ENCODE measurements around the gene PI4KA.
"Not testable (repeated sequence)": the region's sequence is repeated elsewhere in the genome, so short reads cannot be mapped to it uniquely, and the experiment has no call there.

PI4KA gene

DNA sequence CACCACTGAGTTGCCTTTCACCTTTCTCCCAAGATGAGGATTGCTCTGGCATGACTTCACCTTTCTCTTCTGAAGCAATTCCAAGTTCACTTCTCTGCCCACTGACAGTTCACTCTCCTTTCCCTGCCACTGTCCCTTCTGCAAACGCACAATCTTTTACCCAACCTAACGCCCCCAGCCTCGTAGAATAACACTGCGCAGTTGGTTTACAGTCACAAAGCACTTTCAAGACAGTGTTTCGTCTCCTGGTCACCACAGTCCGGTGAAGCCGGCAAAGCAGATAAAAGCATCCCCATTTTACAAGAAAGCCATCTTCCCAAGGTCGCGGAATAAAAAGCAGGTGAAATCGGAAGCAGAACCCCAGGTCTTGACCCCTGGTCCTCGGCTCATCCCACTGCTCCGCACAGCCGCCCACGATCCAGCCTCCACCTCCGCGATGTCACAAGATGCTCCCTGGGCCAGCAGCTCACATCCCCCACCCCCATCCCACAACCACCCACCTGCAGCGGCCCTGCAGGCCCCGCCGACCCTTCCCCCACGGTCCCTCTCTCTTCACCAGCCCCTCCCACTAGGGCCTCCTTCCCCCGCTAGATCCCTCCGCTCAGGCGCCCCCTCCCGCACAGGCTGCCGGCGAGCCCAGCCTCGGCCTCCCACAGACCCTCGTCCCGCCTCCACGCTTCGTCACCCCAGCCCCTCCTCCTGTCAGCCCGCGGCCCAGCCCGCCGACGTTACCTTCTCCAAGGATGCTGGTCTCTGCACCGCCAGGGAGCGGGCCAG is 585 bp downstream of the PI4KA start:
- FAIRE-seq = peak; percentile 30
- TF ChIP-seq TAF1 (IDR thresholded peaks at IDR 0.05; ENCODE audit: borderline replicate concordance, low read depth, low read length) (no peak), POLR2A (IDR thresholded peaks at IDR 0.05; ENCODE audit: low read depth, low read length) (no peak), POLR2AphosphoS5 (IDR thresholded peaks at IDR 0.05; ENCODE audit: low read depth, low read length) (no peak)
- peak; percentile 78 for DNase-seq (ENCODE audit: insufficient read length)

GRCh38 chr22:20857247-20857643 is 1.4 kb downstream of the PI4KA start:
- DNase-seq (ENCODE audit: insufficient read length) (no peak), FAIRE-seq (no peak)
- no peak for TF ChIP-seq TAF1 (IDR thresholded peaks at IDR 0.05; ENCODE audit: borderline replicate concordance, low read depth, low read length)
- TF ChIP-seq POLR2A (IDR thresholded peaks at IDR 0.05; ENCODE audit: low read depth, low read length) = no peak
- no peak for TF ChIP-seq POLR2AphosphoS5 (IDR thresholded peaks at IDR 0.05; ENCODE audit: low read depth, low read length)

GRCh38 chr22:20853236-20853660 is 5.4 kb downstream of the PI4KA start:
- FAIRE-seq = no peak
- no peak for DNase-seq (ENCODE audit: insufficient read length)
- TF ChIP-seq POLR2A (IDR thresholded peaks at IDR 0.05; ENCODE audit: low read depth, low read length) (no peak), TAF1 (IDR thresholded peaks at IDR 0.05; ENCODE audit: borderline replicate concordance, low read depth, low read length) (no peak), POLR2AphosphoS5 (IDR thresholded peaks at IDR 0.05; ENCODE audit: low read depth, low read length) (no peak)

DNA sequence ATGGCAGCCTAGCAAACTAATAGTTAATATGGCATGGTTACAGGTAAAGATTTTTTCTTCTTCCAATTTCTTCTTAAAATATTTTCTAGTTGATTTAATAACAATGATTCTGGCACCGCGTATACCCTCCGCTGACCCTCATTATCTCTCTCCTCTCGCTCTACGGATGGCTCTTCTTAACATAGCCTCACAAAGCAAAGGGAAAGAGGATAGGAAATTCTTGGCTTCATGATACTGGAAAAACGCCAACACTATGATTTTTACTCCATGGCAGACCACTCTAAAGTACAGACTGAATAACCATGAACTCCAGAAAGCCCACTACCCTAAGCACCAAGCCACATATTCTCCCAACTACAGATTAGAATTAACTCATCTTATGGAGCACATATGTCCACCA is 6.1 kb downstream of the PI4KA start:
- DNase-seq (ENCODE audit: insufficient read length) (no peak), FAIRE-seq (no peak)
- TF ChIP-seq POLR2A (IDR thresholded peaks at IDR 0.05; ENCODE audit: low read depth, low read length) (no peak), POLR2AphosphoS5 (IDR thresholded peaks at IDR 0.05; ENCODE audit: low read depth, low read length) (no peak), TAF1 (IDR thresholded peaks at IDR 0.05; ENCODE audit: borderline replicate concordance, low read depth, low read length) (no peak)

GRCh38 chr22:20852076-20852475 is 6.5 kb downstream of the PI4KA start:
- FAIRE-seq = no peak

DNA sequence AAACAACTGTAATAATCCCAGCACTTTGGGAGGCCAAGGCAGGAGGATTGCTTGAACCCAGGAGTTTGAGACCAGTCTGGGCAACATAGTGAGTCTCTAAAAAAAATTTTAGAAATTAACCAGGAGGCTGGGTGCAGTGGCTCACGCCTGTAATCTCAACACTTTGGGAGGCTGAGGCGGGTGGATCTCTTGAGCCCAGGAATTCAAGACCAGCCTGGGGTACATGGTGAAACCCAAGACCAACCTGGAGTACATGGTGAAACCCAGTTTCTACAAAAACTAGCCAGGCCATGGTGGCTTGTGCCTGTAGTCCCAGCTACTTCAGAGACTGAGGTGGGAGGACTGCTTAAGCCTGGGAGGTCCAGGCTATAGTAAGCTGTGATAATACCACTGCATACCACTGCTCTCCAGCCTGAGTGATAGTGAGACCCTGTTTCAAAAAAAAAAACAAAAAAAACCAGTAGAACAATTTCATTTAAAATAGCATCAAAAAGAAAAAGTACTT is 11.2 kb downstream of the PI4KA start:
- DNase-seq (ENCODE audit: insufficient read length) = no peak
- TF ChIP-seq POLR2AphosphoS5 (IDR thresholded peaks at IDR 0.05; ENCODE audit: low read depth, low read length) (no peak), TAF1 (IDR thresholded peaks at IDR 0.05; ENCODE audit: borderline replicate concordance, low read depth, low read length) (no peak), POLR2A (IDR thresholded peaks at IDR 0.05; ENCODE audit: low read depth, low read length) (no peak)
- FAIRE-seq = no peak

More at GRCh38 chr22:20852076-20852475, 6.5 kb downstream of the PI4KA start:
- no peak for DNase-seq (ENCODE audit: insufficient read length)
- no peak for TF ChIP-seq POLR2A (IDR thresholded peaks at IDR 0.05; ENCODE audit: low read depth, low read length)
- no peak for TF ChIP-seq POLR2AphosphoS5 (IDR thresholded peaks at IDR 0.05; ENCODE audit: low read depth, low read length)
- TF ChIP-seq TAF1 (IDR thresholded peaks at IDR 0.05; ENCODE audit: borderline replicate concordance, low read depth, low read length) = no peak

- DNase-seq (ENCODE audit: insufficient read length) = no peak
- no peak for FAIRE-seq
- no peak for TF ChIP-seq TAF1 (IDR thresholded peaks at IDR 0.05; ENCODE audit: borderline replicate concordance, low read depth, low read length)
- TF ChIP-seq POLR2A (IDR thresholded peaks at IDR 0.05; ENCODE audit: low read depth, low read length) = no peak
- no peak for TF ChIP-seq POLR2AphosphoS5 (IDR thresholded peaks at IDR 0.05; ENCODE audit: low read depth, low read length)
Observed at GRCh38 chr22:20844055-20845037, 14.3 kb downstream of the PI4KA start.

GRCh38 chr22:20843501-20843900 is 15.1 kb downstream of the PI4KA start:
- DNase-seq (ENCODE audit: insufficient read length) (no peak), FAIRE-seq (no peak)
- TF ChIP-seq POLR2AphosphoS5 (IDR thresholded peaks at IDR 0.05; ENCODE audit: low read depth, low read length) = no peak
- no peak for TF ChIP-seq TAF1 (IDR thresholded peaks at IDR 0.05; ENCODE audit: borderline replicate concordance, low read depth, low read length)
- no peak for TF ChIP-seq POLR2A (IDR thresholded peaks at IDR 0.05; ENCODE audit: low read depth, low read length)

GRCh38 chr22:20840646-20841371 is 17.8 kb downstream of the PI4KA start:
- DNase-seq (ENCODE audit: insufficient read length) (no peak), FAIRE-seq (no peak)
- TF ChIP-seq POLR2A (IDR thresholded peaks at IDR 0.05; ENCODE audit: low read depth, low read length) (no peak), POLR2AphosphoS5 (IDR thresholded peaks at IDR 0.05; ENCODE audit: low read depth, low read length) (no peak), TAF1 (IDR thresholded peaks at IDR 0.05; ENCODE audit: borderline replicate concordance, low read depth, low read length) (no peak)

- no peak for FAIRE-seq
- TF ChIP-seq TAF1 (IDR thresholded peaks at IDR 0.05; ENCODE audit: borderline replicate concordance, low read depth, low read length) = no peak
- no peak for TF ChIP-seq POLR2AphosphoS5 (IDR thresholded peaks at IDR 0.05; ENCODE audit: low read depth, low read length)
- no peak for TF ChIP-seq POLR2A (IDR thresholded peaks at IDR 0.05; ENCODE audit: low read depth, low read length)
- no peak for DNase-seq (ENCODE audit: insufficient read length)
Observed at GRCh38 chr22:20839837-20840645, 18.6 kb downstream of the PI4KA start.

DNA sequence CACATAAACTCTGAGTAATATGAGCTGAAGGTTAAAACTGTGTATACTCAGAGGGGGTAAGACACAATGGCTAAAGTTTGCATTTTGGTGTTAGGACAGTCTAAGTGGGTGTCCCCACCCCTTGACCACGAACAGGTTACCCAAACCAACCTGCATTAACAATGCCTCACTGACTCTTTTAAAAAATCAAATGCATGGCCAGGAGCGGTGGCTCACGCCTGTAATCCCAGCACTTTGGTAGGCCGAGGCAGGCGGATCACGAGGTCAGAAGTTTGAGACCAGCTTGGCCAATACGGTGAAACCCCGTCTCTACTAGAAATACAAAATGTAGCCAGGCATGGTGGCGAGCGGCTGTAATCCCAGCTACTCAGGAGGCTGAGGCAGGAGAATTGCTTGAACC is 19.3 kb downstream of the PI4KA start:
- DNase-seq (ENCODE audit: insufficient read length); FAIRE-seq: not testable (repeated sequence)

All from GM12892 (cell line).